HepG2 (cell line): ENCODE data around the gene GNG12. TPM values are rescaled to one million over a fixed set of nuclear protein-coding genes. Genes with fewer than 3 reads are reported as not detected.

ENCODE experiments used
- ATAC-seq: fragments of 200-7000 bp; cut with Tn5 transposase; 3 replicates; pipeline ENCODE4 v1.9.1; 2020; ENCODE audit warnings: mild to moderate bottlenecking, moderate library complexity
- BruUV-seq: library from RNA; stranded (reverse); fragments of 400-500 nt; replicated peaks from 2 replicates; lab custom pipeline; 2021; lab: Mats Ljungman, UMichigan
- CTCF ChIA-PET: fragments of 300-600 bp; formaldehyde crosslinking; extraction: SDS; loops from one replicate; lab custom pipeline; 2021; ENCODE audit warnings: low total read pairs, inconsistent platforms, low intra/inter-chr PET ratio; lab: Yijun Ruan, JAX
- POLR2A ChIA-PET: fragments of 350-600 bp; sonication (Branson Sonifier 250); formaldehyde crosslinking; loops from one replicate; lab custom pipeline; 2020; ENCODE audit warnings: antibody characterized with exemption, inconsistent platforms; lab: Yijun Ruan, JAX
- DNase-seq: peaks from one replicate; pipeline ENCODE4 v3.0.0-alpha.2; 2015; ENCODE audit warnings: low spot score
- FAIRE-seq: peaks from 3 replicates; lab custom pipeline; 2011; peaks lifted over from hg19 to GRCh38; lab: Jason Lieb, UNC
- H2AFZ ChIP-seq: one replicate; pipeline ENCODE4 v1.6.1; 2011; ENCODE audit warnings: low read length, inconsistent platforms
- H3K27ac ChIP-seq: fragments of 300-600 bp; 3 replicates; pipeline ENCODE4 v1.8.0; 2011; ENCODE audit warnings: mixed run types, mild to moderate bottlenecking, mixed read lengths, low read length, inconsistent platforms; ENCODE audit not compliant: insufficient read depth; ENCODE audit errors: extremely low read length
- H3K27me3 ChIP-seq, 2 experiments: fragments of 200-600 bp in 1 of 2; 2 replicates in 1 of 2; 3 replicates in 1 of 2; pipeline versions ENCODE4 v1.6.0 to v1.8.0; 2011; ENCODE audit warnings: low read length in 2 of 2, mild to moderate bottlenecking in 2 of 2, moderate library complexity in 2 of 2, inconsistent platforms in 1 of 2; ENCODE audit not compliant: insufficient read depth in 2 of 2, control insufficient read depth in 1 of 2
- H3K36me3 ChIP-seq, 2 experiments: fragments of 200-600 bp in 1 of 2; replicated peaks in 1 of 2; 2 replicates in 1 of 2; 3 replicates in 1 of 2; pipeline versions ENCODE4 v1.5.1 to v1.8.0; 2011; ENCODE audit warnings: low read length in 2 of 2, inconsistent platforms in 1 of 2; ENCODE audit not compliant: insufficient read depth in 2 of 2, control insufficient read depth in 1 of 2
- H3K4me1 ChIP-seq: 2 replicates; pipeline ENCODE4 v1.5.1; 2012; ENCODE audit warnings: low read length, inconsistent platforms; ENCODE audit not compliant: insufficient read depth
- H3K4me2 ChIP-seq: 2 replicates; pipeline ENCODE4 v1.6.0; 2011; ENCODE audit warnings: low read depth, low read length, inconsistent platforms
- H3K4me3 ChIP-seq, 3 experiments: fragments of 200-600 bp in 1 of 3; sonication (generic), shearing (Covaris generic) in 1 of 3; replicated peaks in 1 of 3; 2 replicates each; pipeline ENCODE4 v1.5.1; 2011 to 2016; ENCODE audit warnings: low read length in 3 of 3, inconsistent platforms in 2 of 3, low read depth in 2 of 3, mild to moderate bottlenecking in 2 of 3, control low read depth in 1 of 3, mixed read lengths in 1 of 3; ENCODE audit not compliant: insufficient read depth in 1 of 3
- H3K79me2 ChIP-seq: one replicate; pipeline ENCODE4 v1.6.1; 2011; ENCODE audit warnings: low read length, inconsistent platforms; ENCODE audit not compliant: insufficient read depth
- H3K9ac ChIP-seq: 2 replicates; pipeline ENCODE4 v1.6.0; 2011; ENCODE audit warnings: mild to moderate bottlenecking, low read depth, low read length, inconsistent platforms; ENCODE audit not compliant: insufficient read depth
- H3K9me3 ChIP-seq: 2 replicates; pipeline ENCODE4 v1.5.1; 2012; ENCODE audit warnings: mild to moderate bottlenecking, low read length
- H4K20me1 ChIP-seq: 2 replicates; pipeline ENCODE4 v1.6.0; 2011; ENCODE audit warnings: inconsistent platforms, mild to moderate bottlenecking, low read length, moderate library complexity; ENCODE audit not compliant: insufficient read depth
- GATAD2A ChIP-seq: IDR thresholded peaks from 2 replicates; pipeline ENCODE4 v1.6.1; 2016
- KDM6A ChIP-seq: IDR thresholded peaks from 2 replicates; pipeline ENCODE4 v1.6.1; 2016; ENCODE audit warnings: low read depth
- PAWR ChIP-seq: sonication (generic); formaldehyde crosslinking; IDR thresholded peaks from 2 replicates; pipeline ENCODE4 v1.4.0; 2020; ENCODE audit warnings: missing genetic modification reagents, mild to moderate bottlenecking, borderline replicate concordance
- ZNF12 ChIP-seq: sonication (generic); formaldehyde crosslinking; IDR thresholded peaks from 2 replicates; pipeline ENCODE4 v1.5.0; 2020; ENCODE audit warnings: missing genetic modification reagents
- ZNF264 ChIP-seq: sonication (generic); formaldehyde crosslinking; IDR thresholded peaks from 2 replicates; pipeline ENCODE4 v1.4.0; 2020; ENCODE audit warnings: missing genetic modification reagents
- ZNF703 ChIP-seq: sonication (generic); formaldehyde crosslinking; IDR thresholded peaks from 2 replicates; pipeline ENCODE4 v1.5.1; 2020; ENCODE audit warnings: missing genetic modification reagents, mild to moderate bottlenecking, moderate library complexity, borderline replicate concordance
- WGBS: methylation state at CpG from one replicate; pipeline ENCODE4 v1.1.6; 2017; ENCODE audit warnings: low lambda C conversion rate; 5-methylcytosine and 5-hydroxymethylcytosine counted together
- in situ Hi-C: cut with HindIII; loops from 2 replicates; pipeline ENCODE4 v1.10.0; 2017; ENCODE audit warnings: low pct_unique_long_range_greater_than_20kb; ENCODE audit not compliant: extremely low pct_ligation_motif_present
- intact Hi-C: fragments of 100-400 bp; cut with micrococcal nuclease; formaldehyde crosslinking; loops from one replicate; pipeline ENCODE4 v1.10.0; 2022; ENCODE audit not compliant: unreplicated experiment
- polyA plus RNA-seq, 8 experiments: library from polyadenylated mRNA; depleted of rRNA in 3 of 8; stranded (reverse) in 7 of 8; unstranded in 1 of 8; fragments of >200 nt; fragmentation: Illumina TruSeq in 4 of 8; extraction: Trizol in 4 of 8; gene quantifications; 2 replicates each; pipeline versions ENCODE4 v1.2.1 to v1.2.3, GENCODE V29; 2011 to 2016; ENCODE audit warnings: low read depth in 4 of 8, missing spikeins in 1 of 8, mixed read lengths in 1 of 8; ENCODE audit not compliant: insufficient read depth in 1 of 8
- total RNA-seq, 5 experiments: library from RNA; depleted of rRNA; stranded (reverse); fragments of >200 nt; fragmentation: Illumina TruSeq; extraction: Trizol; gene quantifications; 2 replicates each; pipeline ENCODE4 v1.2.3, GENCODE V29; 2016; ENCODE audit warnings: low read depth in 1 of 5
- TF ChIP-seq, protein P1 (sequence below): sonication (generic); IDR thresholded peaks from 2 replicates; pipeline ENCODE4 v1.6.1; 2016; ENCODE audit warnings: low read depth, borderline replicate concordance
- TF ChIP-seq, protein P2 (sequence below): sonication (generic); formaldehyde crosslinking; IDR thresholded peaks from 2 replicates; pipeline ENCODE4 v1.9.0; 2021; ENCODE audit warnings: missing genetic modification reagents, mild to moderate bottlenecking, borderline replicate concordance
- TF ChIP-seq, protein P3 (sequence below): sonication (generic); formaldehyde crosslinking; IDR thresholded peaks from 2 replicates; pipeline ENCODE4 v1.4.0; 2020; ENCODE audit warnings: low read depth, mild to moderate bottlenecking, missing genetic modification reagents
- TF ChIP-seq, protein P4 (sequence below): IDR thresholded peaks from 2 replicates; pipeline ENCODE4 v1.6.1; 2016; ENCODE audit warnings: control low read depth
- TF ChIP-seq, protein P5 (sequence below): fragments of 450-650 bp; IDR thresholded peaks from 2 replicates; pipeline ENCODE4 v1.6.1; 2016

Gene GNG12
- total and polyA plus RNA-seq, 2 of the 13 experiments (the other 11 are each of a cell fraction or from before 2014, with no cell fraction given) = 0.11 TPM

DNA sequence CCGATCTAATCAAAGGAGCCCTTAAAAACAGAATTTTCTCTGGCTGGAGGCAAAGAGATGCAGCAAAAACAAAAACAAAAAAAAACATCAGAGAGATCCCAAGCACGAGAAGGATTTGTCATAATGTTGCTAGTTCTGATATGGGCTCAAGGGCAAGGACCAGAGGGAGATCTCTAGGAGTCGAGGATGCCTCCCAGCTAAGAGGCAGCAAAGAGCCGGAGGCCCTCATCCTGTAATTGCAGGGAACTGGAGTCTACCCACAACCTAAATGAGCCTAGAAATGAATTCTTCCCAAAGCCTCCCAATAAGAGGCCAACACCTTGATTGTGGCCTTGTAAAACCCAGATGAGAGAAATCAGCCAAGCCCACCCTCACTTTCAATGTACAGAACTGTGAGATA, 12.0 kb downstream of the GNG12 start:
- Histone ChIP-seq H3K9me3 (no peaks in the 10 kb centered on the region), H3K9ac (no peak overlapping the region), H3K27ac (no peak overlapping the region), H3K4me2 (no peak overlapping the region), H3K27me3 (no peaks in the 10 kb centered on the region; a peak in 1 of 5 replicates), H2AFZ (no peak overlapping the region), H4K20me1 (no peaks in the 10 kb centered on the region), H3K79me2 (no peaks in the 10 kb centered on the region), H3K4me1 (peaks cover 18% of the 10 kb centered on the region), H3K36me3 (no peaks in the 10 kb centered on the region), H3K4me3 (no peak overlapping the region)
- POLR2A ChIA-PET = no interaction called here
- CTCF ChIA-PET = no interaction called here
- in situ Hi-C loops (no loop called here), intact Hi-C loops (no loop called here)
- no TSS peak for BruUV-seq
- ATAC-seq (no peak), FAIRE-seq (no peak), DNase-seq (no peak)
- TF ChIP-seq, protein P1, sequence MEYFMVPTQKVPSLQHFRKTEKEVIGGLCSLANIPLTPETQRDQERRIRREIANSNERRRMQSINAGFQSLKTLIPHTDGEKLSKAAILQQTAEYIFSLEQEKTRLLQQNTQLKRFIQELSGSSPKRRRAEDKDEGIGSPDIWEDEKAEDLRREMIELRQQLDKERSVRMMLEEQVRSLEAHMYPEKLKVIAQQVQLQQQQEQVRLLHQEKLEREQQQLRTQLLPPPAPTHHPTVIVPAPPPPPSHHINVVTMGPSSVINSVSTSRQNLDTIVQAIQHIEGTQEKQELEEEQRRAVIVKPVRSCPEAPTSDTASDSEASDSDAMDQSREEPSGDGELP = no peak
- TF ChIP-seq, protein P2, sequence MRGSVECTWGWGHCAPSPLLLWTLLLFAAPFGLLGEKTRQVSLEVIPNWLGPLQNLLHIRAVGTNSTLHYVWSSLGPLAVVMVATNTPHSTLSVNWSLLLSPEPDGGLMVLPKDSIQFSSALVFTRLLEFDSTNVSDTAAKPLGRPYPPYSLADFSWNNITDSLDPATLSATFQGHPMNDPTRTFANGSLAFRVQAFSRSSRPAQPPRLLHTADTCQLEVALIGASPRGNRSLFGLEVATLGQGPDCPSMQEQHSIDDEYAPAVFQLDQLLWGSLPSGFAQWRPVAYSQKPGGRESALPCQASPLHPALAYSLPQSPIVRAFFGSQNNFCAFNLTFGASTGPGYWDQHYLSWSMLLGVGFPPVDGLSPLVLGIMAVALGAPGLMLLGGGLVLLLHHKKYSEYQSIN (CRISPR knock-in tag) = no peak
- TF ChIP-seq ZNF703 (no peak), GATAD2A (CRISPR knock-in tag) (no peak), KDM6A (no peak), ZNF12 (CRISPR knock-in tag) (no peak), ZNF264 (CRISPR knock-in tag) (no peak), PAWR (no peak)
- TF ChIP-seq, protein P3, sequence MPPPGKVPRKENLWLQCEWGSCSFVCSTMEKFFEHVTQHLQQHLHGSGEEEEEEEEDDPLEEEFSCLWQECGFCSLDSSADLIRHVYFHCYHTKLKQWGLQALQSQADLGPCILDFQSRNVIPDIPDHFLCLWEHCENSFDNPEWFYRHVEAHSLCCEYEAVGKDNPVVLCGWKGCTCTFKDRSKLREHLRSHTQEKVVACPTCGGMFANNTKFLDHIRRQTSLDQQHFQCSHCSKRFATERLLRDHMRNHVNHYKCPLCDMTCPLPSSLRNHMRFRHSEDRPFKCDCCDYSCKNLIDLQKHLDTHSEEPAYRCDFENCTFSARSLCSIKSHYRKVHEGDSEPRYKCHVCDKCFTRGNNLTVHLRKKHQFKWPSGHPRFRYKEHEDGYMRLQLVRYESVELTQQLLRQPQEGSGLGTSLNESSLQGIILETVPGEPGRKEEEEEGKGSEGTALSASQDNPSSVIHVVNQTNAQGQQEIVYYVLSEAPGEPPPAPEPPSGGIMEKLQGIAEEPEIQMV (CRISPR knock-in tag) = no peak
- TF ChIP-seq, protein P4, sequence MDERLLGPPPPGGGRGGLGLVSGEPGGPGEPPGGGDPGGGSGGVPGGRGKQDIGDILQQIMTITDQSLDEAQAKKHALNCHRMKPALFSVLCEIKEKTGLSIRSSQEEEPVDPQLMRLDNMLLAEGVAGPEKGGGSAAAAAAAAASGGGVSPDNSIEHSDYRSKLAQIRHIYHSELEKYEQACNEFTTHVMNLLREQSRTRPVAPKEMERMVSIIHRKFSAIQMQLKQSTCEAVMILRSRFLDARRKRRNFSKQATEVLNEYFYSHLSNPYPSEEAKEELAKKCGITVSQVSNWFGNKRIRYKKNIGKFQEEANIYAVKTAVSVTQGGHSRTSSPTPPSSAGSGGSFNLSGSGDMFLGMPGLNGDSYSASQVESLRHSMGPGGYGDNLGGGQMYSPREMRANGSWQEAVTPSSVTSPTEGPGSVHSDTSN = no peak
- TF ChIP-seq, protein P5, sequence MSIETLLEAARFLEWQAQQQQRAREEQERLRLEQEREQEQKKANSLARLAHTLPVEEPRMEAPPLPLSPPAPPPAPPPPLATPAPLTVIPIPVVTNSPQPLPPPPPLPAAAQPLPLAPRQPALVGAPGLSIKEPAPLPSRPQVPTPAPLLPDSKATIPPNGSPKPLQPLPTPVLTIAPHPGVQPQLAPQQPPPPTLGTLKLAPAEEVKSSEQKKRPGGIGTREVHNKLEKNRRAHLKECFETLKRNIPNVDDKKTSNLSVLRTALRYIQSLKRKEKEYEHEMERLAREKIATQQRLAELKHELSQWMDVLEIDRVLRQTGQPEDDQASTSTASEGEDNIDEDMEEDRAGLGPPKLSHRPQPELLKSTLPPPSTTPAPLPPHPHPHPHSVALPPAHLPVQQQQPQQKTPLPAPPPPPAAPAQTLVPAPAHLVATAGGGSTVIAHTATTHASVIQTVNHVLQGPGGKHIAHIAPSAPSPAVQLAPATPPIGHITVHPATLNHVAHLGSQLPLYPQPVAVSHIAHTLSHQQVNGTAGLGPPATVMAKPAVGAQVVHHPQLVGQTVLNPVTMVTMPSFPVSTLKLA = no peak
- 12% methylated on average over 4 of the region's 4 CpGs for WGBS
